Renal pelvis (tissue), 3 donors: Measurements from ENCODE around the gene KCTD2. TPM values are rescaled to one million over a fixed set of nuclear protein-coding genes. Genes with fewer than 3 reads are reported as not detected.

Experiments used
- polyA plus RNA-seq, 3 donors: library from polyadenylated mRNA; unstranded; fragments of 120-200 nt; gene quantifications; one replicate each; pipeline ENCODE4 v1.2.1, GENCODE V29; 2013; ENCODE audit not compliant: insufficient read length in 3 of 3

Gene KCTD2
- polyA plus RNA-seq, 3 donors, result 31.0 to 33.9 (median 32.8) TPM

Other genes starting within 250 kb of the KCTD2 start
- under 1 TPM; 0.16 to 0.36 (median 0.24) TPM for gene GRIN2C, start 187.3 kb upstream of the KCTD2 start, polyA plus RNA-seq
- 10 to 100 TPM in 2 of 3 donors, 1 to 10 TPM in 1; 9.1 to 12.0 (median 10.0) TPM for gene FDXR, start 174.2 kb upstream of the KCTD2 start, polyA plus RNA-seq
- under 1 TPM; 0.53 to 0.83 (median 0.68) TPM for gene FADS6, start 153.6 kb upstream of the KCTD2 start, polyA plus RNA-seq
- 1 to 10 TPM in 2 of 3 donors, under 1 TPM in 1; 0.77 to 1.1 (median 1.1) TPM for gene USH1G, start 124.0 kb upstream of the KCTD2 start, polyA plus RNA-seq
- not detected for gene OTOP2, start 123.0 kb upstream of the KCTD2 start, polyA plus RNA-seq
- gene OTOP3, start 111.3 kb upstream of the KCTD2 start, polyA plus RNA-seq, result not detected
- gene HID1, start 74.5 kb upstream of the KCTD2 start, polyA plus RNA-seq, result 10 to 100 TPM; 15.3 to 16.9 (median 16.6) TPM
- gene CDR2L, start 59.6 kb upstream of the KCTD2 start, polyA plus RNA-seq, result 10 to 100 TPM in 2 of 3 donors, 1 to 10 TPM in 1; 8.2 to 12.0 (median 12.0) TPM
- 10 to 100 TPM; 27.4 to 31.3 (median 29.5) TPM for gene MRPL58, start 34.6 kb upstream of the KCTD2 start, polyA plus RNA-seq
- 100 to 1,000 TPM; 299 to 318 (median 307) TPM for gene ATP5PD, start 256 bp upstream of the KCTD2 start, polyA plus RNA-seq
- 10 to 100 TPM; 27.4 to 42.7 (median 39.8) TPM for gene SLC16A5, start 40.7 kb downstream of the KCTD2 start, polyA plus RNA-seq
- 10 to 100 TPM; 17.3 to 19.1 (median 18.9) TPM for gene ARMC7, start 62.7 kb downstream of the KCTD2 start, polyA plus RNA-seq
- 10 to 100 TPM; 52.8 to 72.7 (median 69.7) TPM for gene NT5C, start 84.5 kb downstream of the KCTD2 start, polyA plus RNA-seq
- 100 to 1,000 TPM in 2 of 3 donors, 10 to 100 TPM in 1; 86.5 to 109 (median 103) TPM for gene JPT1, start 107.3 kb downstream of the KCTD2 start, polyA plus RNA-seq
- gene SUMO2, start 135.7 kb downstream of the KCTD2 start, polyA plus RNA-seq, result 100 to 1,000 TPM; 651 to 676 (median 657) TPM
- 10 to 100 TPM; 66.4 to 82.0 (median 78.2) TPM for gene NUP85, start 158.5 kb downstream of the KCTD2 start, polyA plus RNA-seq
- gene GGA3, start 214.4 kb downstream of the KCTD2 start, polyA plus RNA-seq, result 10 to 100 TPM; 38.2 to 49.9 (median 47.9) TPM
- gene MRPS7, start 214.7 kb downstream of the KCTD2 start, polyA plus RNA-seq, result 10 to 100 TPM; 72.9 to 80.1 (median 79.4) TPM
- gene MIF4GD, start 224.0 kb downstream of the KCTD2 start, polyA plus RNA-seq, result 10 to 100 TPM; 21.8 to 22.8 (median 22.3) TPM
- gene SLC25A19, start 242.2 kb downstream of the KCTD2 start, polyA plus RNA-seq, result 10 to 100 TPM in 1 of 3 donors, 1 to 10 TPM in 2; 7.1 to 13.0 (median 8.4) TPM